IPS-NIHi11 (cell line): ENCODE measurements around the gene TMEM94.

Source experiments
- DNase-seq: peaks from one replicate; pipeline ENCODE4 v3.0.0; 2012; ENCODE audit warnings: mixed read lengths, low spot score

The TMEM94 gene

DNA sequence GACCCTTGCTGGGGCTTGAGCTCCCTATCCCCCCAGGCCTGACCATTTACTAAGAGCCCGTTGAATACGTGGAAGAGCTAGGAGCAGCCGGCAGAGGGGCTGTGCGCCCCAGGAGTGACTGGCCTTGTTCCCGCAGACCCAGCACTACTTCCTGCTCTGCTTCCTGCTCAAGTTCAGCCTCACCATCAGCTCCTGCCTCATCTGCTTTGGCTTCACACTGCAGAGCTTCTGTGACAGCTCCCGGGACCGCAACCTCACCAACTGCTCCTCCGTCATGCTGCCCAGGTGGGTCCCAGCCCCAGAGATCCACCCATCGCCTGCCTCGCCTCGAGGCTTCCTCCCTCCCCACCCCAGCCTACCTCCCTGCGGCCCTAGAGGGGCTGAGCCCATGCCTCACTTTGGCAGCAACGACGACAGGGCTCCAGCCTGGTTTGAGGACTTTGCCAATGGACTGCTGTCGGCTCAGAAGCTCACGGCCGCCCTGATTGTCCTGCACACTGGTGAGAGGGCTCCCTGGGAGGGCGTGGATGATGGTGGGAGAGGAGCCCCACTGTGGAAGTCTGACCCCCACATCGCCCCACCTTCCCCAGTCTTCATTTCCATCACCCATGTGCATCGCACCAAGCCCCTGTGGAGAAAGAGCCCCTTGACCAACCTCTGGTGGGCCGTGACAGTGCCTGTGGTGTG lies 41.7 kb downstream of the TMEM94 start:
- no peak for DNase-seq

DNA sequence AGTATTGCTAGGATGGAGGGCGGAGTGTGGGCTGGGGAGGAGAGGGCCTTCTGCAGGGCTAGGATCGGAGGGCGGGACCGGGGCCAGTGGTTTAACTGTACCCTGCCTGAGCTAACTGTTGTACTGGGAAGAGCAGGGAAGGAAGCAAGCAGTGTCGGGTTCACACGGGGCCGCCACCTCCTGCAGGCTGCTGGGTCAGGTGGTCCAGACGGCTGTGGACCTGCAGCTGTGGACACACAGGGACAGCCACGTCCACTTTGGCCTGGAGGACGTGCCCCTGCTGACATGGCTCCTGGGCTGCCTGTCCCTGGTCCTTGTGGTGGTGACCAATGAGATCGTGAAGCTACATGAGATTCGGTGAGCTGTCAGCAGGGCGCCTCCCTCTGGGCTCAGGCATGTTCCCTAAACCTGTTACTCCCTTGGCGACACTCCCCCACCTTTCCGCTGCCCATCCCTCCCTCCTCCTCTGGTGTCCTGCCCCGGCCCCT lies 42.3 kb downstream of the TMEM94 start:
- DNase-seq: peak; percentile 73

DNA sequence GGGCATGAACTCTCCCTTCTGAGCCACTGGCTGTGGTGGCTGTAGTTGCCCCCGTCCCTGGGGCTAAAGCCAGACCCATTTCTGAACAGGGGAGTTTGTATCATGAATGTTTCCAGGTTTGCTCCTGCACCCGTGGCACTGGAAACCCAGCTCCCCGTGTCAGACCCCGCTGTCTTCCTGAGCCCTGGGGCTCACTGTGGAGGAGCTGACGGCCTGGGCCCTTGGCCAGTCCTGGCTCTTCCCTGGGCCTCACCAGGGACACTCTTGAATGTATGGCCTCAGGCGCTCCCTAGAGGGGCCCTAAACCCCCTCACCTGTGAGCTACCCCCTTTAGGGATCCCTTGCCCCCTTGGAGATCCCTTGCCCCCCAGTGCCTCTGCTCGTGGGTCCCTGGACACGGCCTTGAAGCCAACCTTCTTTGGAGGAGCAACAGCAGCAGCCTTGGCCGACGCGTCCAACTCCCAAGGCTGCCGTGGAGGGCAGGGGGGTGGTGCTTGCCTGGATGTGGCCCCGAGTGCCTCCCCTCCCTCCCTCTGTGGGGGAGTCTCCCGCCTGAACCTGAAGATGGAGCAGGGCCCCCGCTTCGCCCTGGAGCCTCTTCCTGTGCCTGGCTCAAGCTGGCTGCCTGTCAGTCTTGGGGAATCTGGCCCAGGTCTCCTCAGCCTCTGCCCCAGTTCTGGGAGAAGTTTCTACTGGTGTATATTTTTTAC lies 43.0 kb downstream of the TMEM94 start:
- DNase-seq: no peak

DNA sequence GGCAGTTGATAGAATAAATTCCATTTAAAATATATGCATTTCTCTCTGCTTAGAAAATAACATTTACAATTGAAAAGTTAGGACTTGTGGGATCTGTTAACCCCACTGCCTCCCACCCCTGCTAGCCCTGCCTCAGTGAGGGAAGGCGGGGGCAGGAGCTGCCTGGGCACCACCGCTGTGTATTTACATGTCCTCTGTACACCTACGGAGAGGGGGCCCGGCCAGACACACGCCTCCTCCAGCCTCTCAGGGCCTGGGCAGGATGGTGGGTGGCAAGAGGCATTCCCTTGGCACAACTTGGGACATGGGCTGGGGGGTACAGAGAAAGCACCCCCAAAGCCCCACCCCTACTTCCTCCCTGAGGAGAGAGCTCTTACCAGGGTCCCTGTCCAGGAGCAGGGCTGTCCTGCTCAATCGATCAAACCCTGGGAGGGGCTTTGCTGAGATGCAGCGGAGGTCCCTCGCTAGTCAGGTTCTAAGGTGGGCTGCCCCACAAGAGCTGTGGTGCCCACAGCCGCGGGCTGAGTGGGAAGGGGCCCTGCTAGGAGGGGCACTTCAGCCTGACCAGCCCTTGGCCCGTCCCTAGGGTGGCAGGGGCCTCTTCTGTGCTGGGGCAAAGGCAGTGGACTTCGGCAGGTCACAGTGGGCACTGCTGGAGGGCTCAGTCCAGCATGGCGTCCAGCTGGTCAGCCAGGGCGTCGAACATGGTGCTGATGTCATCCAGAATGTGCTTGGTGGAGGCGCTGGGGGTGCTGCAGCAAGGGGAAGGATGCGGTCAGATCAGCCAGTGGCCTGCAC lies 44.2 kb downstream of the TMEM94 start:
- no peak for DNase-seq

DNA sequence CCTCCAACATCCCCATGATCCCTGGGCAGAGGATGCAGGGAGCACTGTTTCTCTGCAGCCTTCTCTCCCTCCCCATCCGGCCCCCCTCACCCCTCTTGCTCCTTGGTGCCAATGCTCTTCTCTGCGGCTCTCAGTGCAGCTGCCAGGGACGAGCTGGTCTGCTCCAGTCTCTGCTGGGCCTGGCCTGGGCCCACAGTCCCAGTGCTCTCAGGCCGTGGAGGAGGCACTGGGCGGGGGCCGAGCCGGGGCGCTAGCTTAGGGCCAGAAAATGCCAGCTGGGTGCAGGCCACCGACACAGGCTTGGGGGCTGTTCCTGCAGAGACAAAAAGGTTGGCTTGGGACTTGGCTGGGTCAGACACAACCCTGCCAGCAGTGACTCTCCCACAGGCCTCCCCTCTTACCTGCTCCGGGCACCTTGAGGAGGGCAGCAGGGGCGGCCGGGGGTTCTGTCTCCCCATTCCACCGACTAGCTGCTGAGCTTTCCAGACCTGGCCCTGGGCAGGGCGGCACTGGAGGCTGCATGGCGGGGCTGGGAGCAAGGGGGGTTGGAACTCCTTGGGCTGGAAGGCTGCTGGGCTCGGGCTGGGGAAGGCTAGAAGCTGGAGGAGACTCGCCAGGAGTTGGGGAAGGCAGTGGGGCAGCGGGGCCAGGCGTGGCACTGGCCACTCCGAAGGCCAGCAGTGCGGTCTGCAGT lies 45.1 kb downstream of the TMEM94 start:
- no peak for DNase-seq

DNA sequence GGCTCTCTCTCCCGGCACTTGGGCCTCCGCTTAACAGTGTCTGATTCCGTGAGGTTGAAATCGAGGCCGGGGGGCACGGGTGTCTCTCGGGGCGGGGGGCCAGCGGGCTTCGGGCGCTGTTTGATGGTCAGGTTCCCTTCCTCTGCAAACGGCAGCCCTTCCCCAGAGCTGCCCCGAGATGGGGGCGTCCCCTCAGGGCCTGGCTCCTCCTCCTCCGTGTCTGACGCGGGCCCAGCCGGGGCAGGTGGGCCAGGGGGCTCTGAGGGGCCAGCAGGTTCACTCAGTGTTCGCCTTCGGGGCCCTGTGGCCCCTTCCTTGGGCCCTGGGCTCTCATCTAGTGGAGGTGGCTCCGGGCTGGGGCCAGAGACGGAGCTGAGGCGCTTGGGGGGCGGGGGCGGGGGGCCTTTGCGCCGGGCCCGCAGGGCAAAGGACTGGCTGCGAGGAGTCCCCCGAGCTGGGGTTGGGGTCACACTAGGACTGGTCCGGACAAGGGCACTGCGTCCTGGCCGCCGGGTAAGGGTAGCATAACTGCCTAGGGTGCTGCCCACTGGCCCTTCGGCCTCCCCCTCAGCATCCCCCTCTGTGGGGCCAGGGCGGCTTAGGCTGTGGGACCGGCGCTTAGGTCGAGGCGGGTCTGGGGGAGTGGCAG lies 45.8 kb downstream of the TMEM94 start:
- DNase-seq: no peak

DNA sequence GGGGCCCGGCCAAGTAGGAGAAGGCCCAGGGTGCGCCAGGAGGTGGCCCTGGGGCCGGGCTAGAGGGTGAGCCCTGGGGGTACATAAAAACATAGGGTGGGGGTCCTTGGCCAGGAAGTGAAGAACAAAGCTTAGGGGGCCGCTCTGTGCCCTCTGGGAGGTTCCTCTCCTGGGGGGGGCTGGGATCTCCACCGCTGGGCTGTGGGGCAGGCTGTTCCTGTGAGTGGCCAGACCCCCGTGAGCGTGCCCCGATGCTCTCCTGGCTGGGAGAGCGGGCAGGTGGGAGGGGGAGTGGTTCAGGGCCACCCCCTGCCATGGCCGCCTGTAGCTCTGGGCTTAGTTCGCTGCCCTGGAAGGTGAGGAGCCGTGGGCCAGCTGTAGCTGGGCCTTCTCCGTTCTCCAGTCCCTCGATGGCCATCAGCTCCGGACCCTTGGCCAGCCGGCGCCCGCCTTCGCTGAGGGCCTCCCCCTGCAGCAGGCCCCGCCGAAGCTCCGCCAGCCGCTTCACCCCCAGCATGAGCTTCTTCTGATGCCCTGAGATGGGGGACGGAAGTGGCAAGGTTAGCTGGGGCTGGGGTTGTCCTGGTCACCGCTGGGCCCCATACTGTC lies 46.4 kb downstream of the TMEM94 start:
- no peak for DNase-seq

DNA sequence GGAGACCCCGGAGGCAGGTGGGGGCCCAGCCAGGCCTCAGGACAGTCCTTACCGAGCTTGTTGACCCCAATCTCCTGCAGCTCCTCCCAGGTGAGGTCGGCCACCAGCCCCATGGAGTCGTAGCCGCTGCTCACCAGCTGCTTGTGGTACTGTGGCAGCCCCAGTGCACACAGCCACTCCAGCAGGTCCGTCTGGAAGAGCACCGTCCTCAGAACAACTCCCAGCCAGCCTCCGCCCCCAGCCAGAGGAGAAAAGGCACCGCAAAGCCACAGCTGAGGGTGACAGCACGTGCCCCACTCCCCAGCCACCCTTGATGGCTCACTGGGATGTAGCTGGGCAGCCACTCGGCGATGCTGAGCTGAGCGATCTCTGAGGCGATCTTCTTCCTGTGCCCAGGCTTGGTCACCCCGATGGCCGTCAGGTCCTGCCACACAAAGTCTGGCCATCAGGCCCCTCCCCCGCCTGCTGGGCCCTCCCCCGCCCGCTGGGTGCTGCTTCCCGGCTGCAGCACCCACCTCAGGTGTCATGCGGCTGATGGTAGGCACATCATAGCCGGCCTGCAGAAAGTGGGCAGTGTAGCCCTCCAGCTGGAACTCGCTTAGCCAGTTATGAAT lies 47.0 kb downstream of the TMEM94 start:
- DNase-seq: no peak

DNA sequence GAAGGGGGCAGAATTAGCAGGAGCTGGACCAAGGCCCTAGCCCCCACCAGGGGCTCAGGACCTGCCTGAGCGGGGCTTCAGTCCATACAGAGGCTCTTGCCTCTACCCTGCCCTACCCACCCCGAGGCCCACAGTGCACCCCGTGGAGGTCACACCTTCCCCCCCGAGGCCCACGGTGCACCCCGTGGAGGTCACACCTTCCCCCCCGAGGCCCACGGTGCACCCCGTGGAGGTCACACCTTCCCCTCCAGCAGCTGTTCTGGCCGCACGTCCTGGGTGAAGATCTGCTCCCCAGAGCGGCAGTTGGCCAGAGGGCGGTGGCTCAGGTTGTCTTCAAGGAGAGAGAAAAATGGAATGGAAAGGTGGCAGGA lies 47.5 kb downstream of the TMEM94 start:
- no peak for DNase-seq

DNA sequence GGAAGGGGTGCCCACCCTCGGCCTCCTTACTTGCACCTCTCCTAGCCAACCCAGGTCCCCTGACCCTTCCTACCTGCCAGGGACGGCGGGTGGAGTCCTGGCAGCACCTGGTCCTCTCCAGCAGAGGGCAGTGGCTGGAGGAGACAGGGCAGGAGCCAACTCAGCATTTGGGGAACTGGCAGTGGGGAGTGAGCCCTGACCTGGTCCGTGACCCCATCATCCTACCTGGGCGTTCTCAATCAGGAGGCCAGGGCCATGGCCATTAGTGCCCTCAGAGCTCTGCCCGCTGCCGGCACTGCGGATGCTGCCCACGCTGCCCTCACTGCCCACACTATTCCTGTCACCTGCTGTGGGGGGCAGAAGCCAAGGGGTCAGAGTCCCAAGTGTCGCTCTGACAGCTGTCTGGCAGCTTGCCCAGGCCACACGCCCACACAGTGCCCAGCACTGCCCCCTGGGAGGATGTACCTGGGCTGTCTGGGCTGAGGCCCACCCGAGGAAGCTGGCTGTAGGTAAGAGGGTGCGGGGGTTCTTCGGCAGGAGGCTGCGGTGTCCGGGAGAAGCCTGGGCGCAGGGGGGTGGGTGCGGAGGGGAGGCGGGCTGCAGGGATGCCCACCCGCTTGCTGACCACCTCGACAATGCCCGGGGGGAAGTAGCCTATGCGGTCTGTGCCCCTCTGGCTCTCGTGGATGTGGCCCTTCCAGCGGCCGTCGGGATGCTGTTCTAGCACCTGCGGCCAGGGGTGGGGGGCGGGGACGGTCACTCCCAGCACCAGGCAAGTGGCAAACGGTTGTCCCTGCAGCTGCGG lies 48.1 kb downstream of the TMEM94 start:
- DNase-seq: peak; percentile 94

DNA sequence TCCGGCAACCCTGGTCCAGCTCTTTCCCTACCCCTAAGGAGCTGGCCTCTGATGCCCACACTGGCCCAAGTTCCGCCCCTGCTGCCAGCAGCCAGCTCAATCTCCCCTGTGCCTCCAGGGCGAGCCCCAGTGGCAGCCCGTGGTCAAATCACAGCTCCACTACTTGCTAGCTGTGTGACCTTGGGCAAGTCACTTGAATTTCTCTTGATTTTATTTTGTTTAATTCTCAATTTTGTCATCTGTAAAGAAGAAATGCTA lies 48.6 kb downstream of the TMEM94 start:
- DNase-seq: no peak

DNA sequence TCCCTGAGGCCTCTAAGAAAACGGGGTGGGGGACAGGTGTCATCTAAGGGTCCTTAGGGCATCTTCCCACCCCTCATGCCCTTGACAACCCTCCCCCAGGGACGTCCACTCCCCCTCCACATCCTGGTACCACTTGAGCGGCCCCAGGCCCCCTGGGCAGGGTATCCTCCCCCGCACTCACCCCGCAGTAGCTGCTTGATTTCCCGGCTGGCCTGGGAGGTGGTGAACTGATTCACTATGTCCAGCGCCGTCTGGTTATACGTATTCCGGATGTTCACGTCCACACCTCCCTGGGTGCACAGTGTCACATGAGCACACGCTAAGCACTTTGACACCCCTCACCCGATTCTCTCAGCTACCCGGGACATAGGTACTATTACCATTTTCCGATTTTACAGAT lies 49.2 kb downstream of the TMEM94 start:
- no peak for DNase-seq

DNA sequence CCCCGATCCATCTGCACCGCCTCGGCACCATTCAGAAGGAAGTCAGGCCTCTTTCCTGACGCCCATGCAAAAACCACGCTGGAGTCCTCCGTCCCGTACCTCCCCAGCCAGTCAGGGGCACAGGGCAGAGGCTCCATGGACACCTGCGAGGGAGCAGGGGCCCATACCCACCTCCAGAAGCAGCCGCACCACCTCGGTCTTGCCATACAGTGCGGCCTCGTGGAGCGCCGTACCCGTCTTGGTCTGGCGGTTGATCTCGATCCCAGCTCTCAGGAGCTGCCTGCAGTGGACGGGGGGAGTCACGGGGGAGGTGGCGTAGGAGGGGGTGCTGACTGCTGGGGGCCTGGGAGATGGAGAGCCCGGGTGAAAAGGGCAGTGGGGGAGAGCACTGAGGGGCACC lies 49.7 kb downstream of the TMEM94 start:
- DNase-seq: no peak

DNA sequence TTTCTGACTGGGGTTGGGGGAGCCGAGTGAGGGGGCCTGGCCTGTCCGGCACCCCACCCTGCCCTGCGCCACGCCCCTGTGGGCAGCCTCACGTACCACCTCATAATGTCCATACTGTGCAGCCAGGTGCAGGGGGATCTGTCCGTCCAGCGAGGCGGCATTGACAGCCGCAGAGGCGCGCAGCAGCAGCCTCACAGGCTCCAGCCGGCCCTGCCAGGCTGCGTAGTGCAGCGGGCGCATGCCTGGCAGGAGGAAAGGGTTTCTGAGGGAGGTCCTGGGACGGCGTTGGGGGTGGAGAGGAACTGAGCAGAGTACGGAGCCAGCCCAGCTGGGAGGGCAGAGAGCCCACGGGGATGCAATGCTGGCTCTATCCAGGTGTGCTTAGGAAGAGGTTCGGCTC lies 50.5 kb downstream of the TMEM94 start:
- DNase-seq: no peak

DNA sequence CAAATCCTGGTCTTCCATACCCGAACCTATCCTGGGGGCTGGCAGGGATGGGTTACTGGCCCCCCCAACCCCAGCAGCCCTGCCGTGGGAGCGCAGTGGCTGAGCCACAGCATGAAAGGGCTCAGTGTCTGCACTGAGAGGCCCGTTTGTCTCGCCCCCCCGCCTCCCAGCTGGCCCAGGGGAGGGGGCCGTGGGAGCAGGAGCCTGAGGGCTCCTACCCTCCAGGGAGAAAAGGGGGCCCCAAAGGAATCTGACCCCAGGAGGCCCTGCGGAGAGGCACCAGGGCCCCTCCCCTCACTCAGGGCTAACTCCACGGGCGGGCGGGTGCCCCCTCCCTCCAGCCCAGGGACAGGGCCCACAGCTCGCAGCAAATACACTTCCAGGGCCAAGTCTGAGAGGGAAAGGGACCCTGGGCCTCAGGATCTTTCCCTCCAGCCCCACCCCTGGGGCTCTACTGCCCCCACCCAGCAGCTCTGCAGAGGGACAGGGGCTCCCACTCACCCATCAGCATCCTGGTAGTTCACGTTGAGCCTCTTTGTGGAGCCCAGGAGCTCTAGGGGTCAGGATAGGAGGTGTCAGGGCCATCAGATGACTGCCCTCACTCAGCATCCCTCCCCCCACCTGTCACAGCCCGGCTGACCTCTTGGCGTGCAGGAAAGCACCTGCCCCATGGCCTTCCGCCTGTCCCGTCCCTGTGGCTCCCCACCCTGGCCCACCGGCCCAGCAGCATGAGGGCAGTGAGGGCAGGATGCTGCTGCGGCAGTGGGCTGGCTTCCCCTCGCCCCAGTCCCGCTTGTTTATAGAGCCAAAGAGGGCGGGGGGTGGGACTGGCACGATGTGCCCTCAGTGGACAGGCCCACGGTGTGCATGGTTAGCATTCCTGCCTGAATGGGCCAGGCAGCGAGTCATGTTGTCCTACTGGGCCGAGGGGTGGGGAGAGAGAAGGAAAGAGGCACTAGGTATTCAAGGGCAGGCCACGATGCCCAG lies 51.6 kb downstream of the TMEM94 start:
- DNase-seq: no peak

DNA sequence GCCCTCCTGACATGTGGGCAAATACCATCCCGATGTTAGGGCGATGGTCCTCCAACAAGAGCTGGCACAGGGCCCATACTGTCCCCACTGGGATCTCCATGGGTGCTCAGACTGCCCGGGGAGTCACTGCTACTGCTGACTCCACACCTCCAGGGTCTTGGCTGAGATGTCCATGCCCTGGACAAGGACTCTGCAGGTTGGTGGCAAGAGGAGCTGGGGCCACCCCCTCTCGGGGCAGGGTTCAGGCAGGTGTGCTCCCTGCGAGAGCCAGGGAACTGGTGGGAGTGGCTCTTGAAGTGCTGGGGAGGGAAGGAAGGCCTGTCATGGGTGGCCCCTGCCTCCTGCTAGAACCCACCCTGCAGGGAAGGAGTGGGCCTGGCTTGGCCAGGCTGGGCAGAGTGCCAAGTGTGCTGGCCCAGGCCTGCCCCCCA lies 52.5 kb downstream of the TMEM94 start:
- no peak for DNase-seq

DNA sequence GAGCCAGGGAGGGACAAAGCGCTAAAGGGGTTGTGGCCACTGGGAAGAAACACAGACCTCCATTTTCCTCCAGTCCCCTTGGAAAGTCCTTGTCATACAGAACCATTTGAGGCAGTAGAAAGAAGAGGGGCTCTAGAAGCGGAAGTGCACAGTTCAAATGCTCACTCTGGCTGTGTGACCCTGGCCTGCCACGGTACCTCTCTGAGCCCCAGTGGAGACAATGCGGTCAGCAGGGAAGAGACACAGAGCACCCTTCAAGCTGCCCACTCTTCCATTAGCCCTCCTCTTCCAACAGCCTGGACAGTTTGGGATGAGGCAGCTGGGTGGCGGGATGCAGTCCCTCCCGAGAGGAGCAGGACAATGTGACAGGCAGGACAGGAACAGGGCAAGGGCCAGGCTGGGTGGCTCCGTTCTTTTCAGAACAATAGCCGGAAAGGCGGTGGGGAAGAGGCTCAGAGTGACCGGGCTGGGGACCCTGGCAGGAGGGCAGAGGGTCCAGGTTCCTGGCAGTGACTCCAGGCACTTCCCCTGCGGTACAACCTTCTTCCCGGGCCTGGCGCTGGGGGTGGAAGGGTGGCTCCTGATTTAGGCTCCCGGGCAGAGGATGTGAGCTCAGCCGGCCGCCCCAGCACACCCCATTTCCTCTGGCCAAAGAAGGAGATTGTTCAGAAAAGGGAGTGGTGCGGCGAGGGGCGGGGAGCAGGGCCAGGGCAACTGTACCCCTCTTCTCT lies 53.3 kb downstream of the TMEM94 start:
- DNase-seq: no peak

DNA sequence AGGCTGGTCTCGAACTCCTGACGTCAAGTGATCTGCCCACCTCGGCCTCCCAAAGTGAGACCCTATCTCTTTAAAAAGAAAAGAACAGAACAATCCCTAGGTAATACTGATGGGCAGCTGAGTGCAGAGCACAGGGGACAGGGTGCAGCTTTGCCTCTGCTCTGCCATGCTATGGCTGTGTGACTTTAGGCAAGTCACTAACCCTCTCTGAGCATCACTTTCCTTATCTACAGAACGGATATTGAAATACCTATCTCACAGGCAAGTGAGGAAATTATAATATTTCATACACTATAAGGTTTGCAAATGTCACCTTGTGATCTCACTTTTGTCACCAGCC lies 54.8 kb downstream of the TMEM94 start:
- DNase-seq: no peak
